Measurements from ENCODE around the gene SETD1A. TPM values are rescaled to one million over a fixed set of nuclear protein-coding genes. Genes with fewer than 3 reads are reported as not detected.

The SETD1A gene
- total RNA-seq, 1 donor from 2014 or later, result 4.7 TPM

DNA sequence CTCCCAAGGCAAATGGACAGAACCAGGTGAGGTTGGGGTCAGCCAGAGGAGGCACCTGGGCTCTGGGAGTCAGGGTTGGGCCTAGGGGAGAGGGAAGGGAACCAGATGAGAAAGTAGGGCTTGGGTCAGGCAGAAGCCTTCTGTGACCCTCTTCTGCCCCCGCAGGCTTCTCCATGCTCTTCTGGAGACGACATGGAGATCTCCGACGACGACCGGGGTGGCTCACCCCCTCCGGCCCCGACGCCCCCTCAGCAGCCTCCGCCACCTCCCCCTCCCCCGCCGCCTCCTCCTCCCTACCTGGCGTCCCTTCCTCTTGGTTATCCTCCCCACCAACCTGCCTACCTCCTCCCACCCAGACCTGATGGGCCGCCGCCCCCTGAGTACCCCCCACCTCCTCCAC lies 7.9 kb downstream of the SETD1A start:
- DNase-seq (ENCODE audit: low read depth), result no peak
- no peak overlapping the region for H3K4me3 ChIP-seq (ENCODE audit: low read depth, low read length)
- TF ChIP-seq, protein P1, sequence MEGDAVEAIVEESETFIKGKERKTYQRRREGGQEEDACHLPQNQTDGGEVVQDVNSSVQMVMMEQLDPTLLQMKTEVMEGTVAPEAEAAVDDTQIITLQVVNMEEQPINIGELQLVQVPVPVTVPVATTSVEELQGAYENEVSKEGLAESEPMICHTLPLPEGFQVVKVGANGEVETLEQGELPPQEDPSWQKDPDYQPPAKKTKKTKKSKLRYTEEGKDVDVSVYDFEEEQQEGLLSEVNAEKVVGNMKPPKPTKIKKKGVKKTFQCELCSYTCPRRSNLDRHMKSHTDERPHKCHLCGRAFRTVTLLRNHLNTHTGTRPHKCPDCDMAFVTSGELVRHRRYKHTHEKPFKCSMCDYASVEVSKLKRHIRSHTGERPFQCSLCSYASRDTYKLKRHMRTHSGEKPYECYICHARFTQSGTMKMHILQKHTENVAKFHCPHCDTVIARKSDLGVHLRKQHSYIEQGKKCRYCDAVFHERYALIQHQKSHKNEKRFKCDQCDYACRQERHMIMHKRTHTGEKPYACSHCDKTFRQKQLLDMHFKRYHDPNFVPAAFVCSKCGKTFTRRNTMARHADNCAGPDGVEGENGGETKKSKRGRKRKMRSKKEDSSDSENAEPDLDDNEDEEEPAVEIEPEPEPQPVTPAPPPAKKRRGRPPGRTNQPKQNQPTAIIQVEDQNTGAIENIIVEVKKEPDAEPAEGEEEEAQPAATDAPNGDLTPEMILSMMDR (conservative IDR thresholded peaks at IDR 0.05; ENCODE audit: low read depth, low read length), result no peak

DNA sequence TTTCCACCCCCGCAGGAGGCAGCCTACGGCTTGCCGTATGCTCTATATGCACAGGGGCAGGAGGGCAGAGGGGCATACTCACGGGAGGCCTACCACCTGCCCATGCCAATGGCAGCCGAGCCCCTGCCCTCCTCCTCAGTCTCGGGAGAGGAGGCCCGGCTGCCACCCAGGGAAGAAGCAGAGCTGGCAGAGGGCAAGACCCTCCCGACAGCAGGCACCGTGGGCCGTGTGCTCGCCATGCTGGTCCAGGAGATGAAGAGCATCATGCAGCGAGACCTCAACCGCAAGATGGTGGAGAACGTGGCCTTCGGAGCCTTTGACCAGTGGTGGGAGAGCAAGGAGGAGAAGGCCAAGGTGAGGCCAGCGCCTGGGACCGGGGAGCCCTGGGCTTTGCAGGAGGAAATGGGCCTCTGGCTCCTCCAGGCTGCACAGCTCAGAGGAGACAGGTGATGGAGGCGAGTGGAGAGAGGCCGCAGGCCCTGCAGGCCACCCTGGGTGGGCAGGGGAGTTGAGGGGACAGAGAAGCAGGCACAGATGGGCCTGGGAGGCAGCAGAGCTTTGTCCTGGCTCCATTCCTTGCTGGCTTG lies 8.6 kb downstream of the SETD1A start:
- no peak overlapping the region for H3K4me3 ChIP-seq (ENCODE audit: low read depth, low read length)
- TF ChIP-seq, protein P1 (conservative IDR thresholded peaks at IDR 0.05; ENCODE audit: low read depth, low read length), result no peak
- DNase-seq (ENCODE audit: low read depth), result no peak

DNA sequence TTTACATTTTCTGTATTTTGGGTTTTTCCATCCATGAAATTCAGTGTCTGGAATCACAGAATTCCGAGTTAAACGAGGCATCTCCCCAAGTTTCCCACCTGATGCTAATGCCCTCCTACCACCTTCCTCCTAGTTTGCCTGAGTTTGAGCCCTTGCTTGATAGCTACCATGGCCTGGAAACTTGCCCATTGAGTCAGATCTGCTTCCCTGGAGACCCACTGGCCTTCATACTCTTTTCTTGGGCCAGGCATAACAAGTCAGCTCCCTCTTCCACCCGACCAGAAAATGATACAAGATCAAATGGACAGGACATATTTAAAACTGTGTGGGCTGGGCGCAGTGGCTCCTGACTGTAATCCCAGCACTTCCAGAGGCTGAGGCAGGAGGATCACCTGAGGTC lies 10.2 kb downstream of the SETD1A start:
- TF ChIP-seq, protein P1 (conservative IDR thresholded peaks at IDR 0.05; ENCODE audit: low read depth, low read length), result no peak
- H3K4me3 ChIP-seq (ENCODE audit: low read depth, low read length), result no peak overlapping the region
- no peak for DNase-seq (ENCODE audit: low read depth)

DNA sequence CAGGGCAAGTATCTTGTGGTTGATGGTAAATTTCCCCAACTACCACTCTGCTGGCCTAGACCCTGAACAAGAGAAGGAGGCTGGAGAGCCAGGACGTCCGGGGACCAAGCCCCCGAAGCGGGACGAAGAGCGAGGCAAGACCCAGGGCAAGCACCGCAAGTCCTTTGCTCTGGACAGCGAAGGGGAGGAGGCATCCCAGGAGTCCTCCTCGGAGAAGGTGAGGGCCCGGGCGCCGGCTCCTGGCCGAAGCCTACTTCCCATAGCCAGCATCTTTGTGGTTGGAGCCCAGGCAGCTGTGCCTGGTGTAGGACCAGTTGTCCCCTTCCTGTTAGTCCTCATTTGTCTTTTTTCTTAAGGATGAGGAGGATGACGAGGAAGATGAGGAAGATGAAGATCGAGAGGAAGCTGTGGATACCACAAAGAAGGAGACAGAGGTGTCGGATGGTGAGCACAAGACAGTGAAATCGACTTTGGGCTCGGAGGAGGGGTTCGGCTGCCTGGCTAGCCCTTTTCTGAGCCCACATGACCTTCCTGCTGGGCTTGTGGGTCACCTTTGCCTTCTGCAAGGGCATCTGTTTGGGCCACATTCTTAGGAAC lies 11.8 kb downstream of the SETD1A start:
- TF ChIP-seq, protein P1 (conservative IDR thresholded peaks at IDR 0.05; ENCODE audit: low read depth, low read length), result no peak
- no peak for DNase-seq (ENCODE audit: low read depth)
- no peak overlapping the region for H3K4me3 ChIP-seq (ENCODE audit: low read depth, low read length)

DNA sequence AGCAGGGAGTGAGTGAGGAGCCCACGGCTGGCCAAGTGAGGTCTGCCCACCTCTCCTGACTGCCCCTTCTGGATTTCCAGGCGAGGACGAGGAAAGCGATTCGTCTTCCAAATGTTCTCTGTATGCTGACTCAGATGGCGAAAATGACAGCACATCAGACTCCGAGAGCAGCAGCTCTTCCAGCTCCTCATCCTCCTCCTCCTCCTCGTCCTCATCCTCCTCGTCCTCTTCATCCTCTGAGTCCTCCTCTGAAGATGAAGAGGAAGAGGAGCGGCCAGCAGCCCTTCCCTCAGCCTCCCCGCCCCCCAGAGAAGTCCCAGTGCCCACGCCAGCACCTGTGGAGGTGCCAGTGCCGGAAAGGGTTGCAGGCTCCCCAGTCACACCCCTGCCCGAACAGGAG lies 13.7 kb downstream of the SETD1A start:
- no peak overlapping the region for H3K4me3 ChIP-seq (ENCODE audit: low read depth, low read length)
- TF ChIP-seq, protein P1 (conservative IDR thresholded peaks at IDR 0.05; ENCODE audit: low read depth, low read length), result no peak
- DNase-seq (ENCODE audit: low read depth), result no peak

DNA sequence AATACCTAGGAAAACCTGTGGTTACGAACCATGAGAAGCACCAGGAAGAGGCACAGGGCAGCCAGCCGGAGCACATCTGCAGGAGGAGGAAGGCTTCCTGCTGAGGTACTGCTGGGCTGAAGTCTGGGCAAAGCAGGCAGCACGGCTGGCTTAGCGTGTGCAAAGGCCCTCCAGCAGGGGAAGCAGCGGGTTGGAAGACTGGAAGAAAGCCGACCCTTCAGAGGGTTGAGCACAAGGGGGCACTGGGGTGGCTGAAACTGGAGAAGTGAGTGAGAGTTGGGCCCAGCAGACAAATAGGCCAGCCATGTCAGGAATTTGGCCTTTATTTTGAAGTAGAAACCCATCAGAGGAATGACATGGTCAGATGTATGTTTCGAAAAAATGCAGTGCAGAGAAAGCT lies 15.3 kb downstream of the SETD1A start:
- H3K4me3 ChIP-seq (ENCODE audit: low read depth, low read length), result no peak overlapping the region
- DNase-seq (ENCODE audit: low read depth), result no peak
- TF ChIP-seq, protein P1 (conservative IDR thresholded peaks at IDR 0.05; ENCODE audit: low read depth, low read length), result no peak

DNA sequence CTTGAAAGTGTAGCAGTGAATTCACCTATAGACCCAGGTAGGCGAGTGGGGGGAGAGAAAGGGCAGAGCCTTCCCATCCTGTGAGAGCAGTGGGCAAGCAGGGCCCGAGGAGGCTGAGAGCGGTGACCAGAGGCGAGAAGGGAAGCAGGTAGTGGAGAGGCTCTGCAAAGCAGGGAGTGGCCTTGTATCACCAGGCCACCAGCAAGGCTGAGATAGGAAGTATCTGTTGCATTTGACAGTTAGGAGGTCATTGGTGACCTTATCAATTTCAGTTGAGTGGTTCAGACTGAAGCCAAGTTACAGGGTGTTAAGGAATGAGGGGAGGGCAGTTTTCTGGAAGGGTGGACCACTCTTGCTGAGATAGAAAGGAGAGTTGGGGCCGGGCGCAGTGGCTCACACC lies 16.8 kb downstream of the SETD1A start:
- no peak overlapping the region for H3K4me3 ChIP-seq (ENCODE audit: low read depth, low read length)
- DNase-seq (ENCODE audit: low read depth), result no peak
- TF ChIP-seq, protein P1 (conservative IDR thresholded peaks at IDR 0.05; ENCODE audit: low read depth, low read length), result no peak
